ENCODE results near the gene ZKSCAN4.

The ZKSCAN4 gene

GRCh38 chr6:28209753-28210535 lies 42.1 kb downstream of the ZKSCAN4 start:
- DNase-seq (ENCODE audit: low spot score) = no peak

- no peak for DNase-seq (ENCODE audit: low spot score)
Observed at GRCh38 chr6:28208111-28208659, 43.9 kb downstream of the ZKSCAN4 start.

GRCh38 chr6:28207510-28208110 lies 44.5 kb downstream of the ZKSCAN4 start:
- DNase-seq (ENCODE audit: low spot score) = no peak

GRCh38 chr6:28206928-28207509 lies 45.0 kb downstream of the ZKSCAN4 start:
- DNase-seq (ENCODE audit: low spot score) = no peak

- no peak for DNase-seq (ENCODE audit: low spot score)
Observed at GRCh38 chr6:28206527-28206926, 45.5 kb downstream of the ZKSCAN4 start.

GRCh38 chr6:28205879-28206278 lies 46.2 kb downstream of the ZKSCAN4 start:
- no peak for DNase-seq (ENCODE audit: low spot score)

- no peak for DNase-seq (ENCODE audit: low spot score)
Observed at GRCh38 chr6:28203201-28203600, 48.9 kb downstream of the ZKSCAN4 start.

- DNase-seq (ENCODE audit: low spot score) = no peak
Observed at GRCh38 chr6:28200020-28200419, 52.0 kb downstream of the ZKSCAN4 start.
